Upper lobe of right lung (tissue), 1 donor: Measurements from ENCODE around the gene DENND1B. TPM values are rescaled to one million over a fixed set of nuclear protein-coding genes. Genes with fewer than 3 reads are reported as not detected.

Experiments used
- ATAC-seq: fragments of 200-7000 bp; cut with Tn5 transposase; one replicate; pipeline ENCODE4 v1.9.1; 2020; ENCODE audit warnings: mild to moderate bottlenecking, moderate library complexity
- DNase-seq: peaks from one replicate; pipeline ENCODE4 v3.0.0-alpha.2; 2020
- H3K27ac ChIP-seq: fragments of 200-600 bp; one replicate; pipeline ENCODE4 v1.8.0; 2022
- H3K27me3 ChIP-seq: fragments of 200-600 bp; one replicate; pipeline ENCODE4 v1.8.0; 2022; ENCODE audit warnings: mild to moderate bottlenecking
- H3K36me3 ChIP-seq: fragments of 200-600 bp; one replicate; pipeline ENCODE4 v1.8.0; 2022
- H3K4me1 ChIP-seq: fragments of 200-600 bp; one replicate; pipeline ENCODE4 v1.8.0; 2022
- H3K4me3 ChIP-seq: fragments of 200-600 bp; one replicate; pipeline ENCODE4 v1.8.0; 2022; ENCODE audit warnings: mild to moderate bottlenecking
- H3K9me3 ChIP-seq: fragments of 200-600 bp; one replicate; pipeline ENCODE4 v1.8.0; 2022
- CTCF ChIP-seq: fragments of 200-600 bp; IDR thresholded peaks from one replicate; pipeline ENCODE4 v1.8.0; 2022; ENCODE audit warnings: antibody characterized with exemption
- intact Hi-C: fragments of 100-400 bp; cut with DNase I; formaldehyde crosslinking; loops from one replicate; pipeline ENCODE4 v1.11.0; 2022
- total RNA-seq: library from RNA; stranded (reverse); fragmentation: NEBNext Ultra II Directional; extraction: Animal tissue kit (Norgen Biotek cat#: 25700); gene quantifications from one replicate; pipeline ENCODE4 v1.2.1, GENCODE V29; 2021
- donor health status: DM: no; HTN: yes; CAD: no; lungs with severe emphysema.

DENND1B gene
- total RNA-seq, 1 donor from 2014 or later, result 20.1 TPM

- Histone ChIP-seq H3K4me3 (no peak overlapping the region), H3K27me3 (no peaks in the 10 kb centered on the region), H3K27ac (no peak overlapping the region), H3K36me3 (no peaks in the 10 kb centered on the region), H3K4me1 (no peaks in the 10 kb centered on the region), H3K9me3 (no peaks in the 10 kb centered on the region)
- no peak for TF ChIP-seq CTCF
- intact Hi-C loops, result no loop called here
- ATAC-seq, result no peak
- no peak for DNase-seq
Observed at GRCh38 chr1:197606168-197606845, 169.0 kb downstream of the DENND1B start.

- Histone ChIP-seq H3K36me3 (no peaks in the 10 kb centered on the region), H3K27ac (no peak overlapping the region), H3K27me3 (no peaks in the 10 kb centered on the region), H3K9me3 (no peaks in the 10 kb centered on the region), H3K4me3 (no peak overlapping the region), H3K4me1 (no peaks in the 10 kb centered on the region)
- no peak for ATAC-seq
- DNase-seq, result no peak
- TF ChIP-seq CTCF, result no peak
- intact Hi-C loops, result no loop called here
Observed at GRCh38 chr1:197604302-197604701, 171.0 kb downstream of the DENND1B start.

GRCh38 chr1:197600751-197601150, 174.5 kb downstream of the DENND1B start:
- no peak for TF ChIP-seq CTCF
- H3K27ac ChIP-seq, result no peak overlapping the region
- H3K4me1 ChIP-seq, result no peaks in the 10 kb centered on the region
- no peaks in the 10 kb centered on the region for H3K36me3 ChIP-seq
- H3K9me3 ChIP-seq, result no peaks in the 10 kb centered on the region
- no peaks in the 10 kb centered on the region for H3K27me3 ChIP-seq
- intact Hi-C loops, result no loop called here
- ATAC-seq, result no peak
- no peak overlapping the region for H3K4me3 ChIP-seq
- DNase-seq, result no peak

- H3K36me3 ChIP-seq, result peaks cover 7% of the 10 kb centered on the region
- no peaks in the 10 kb centered on the region for H3K4me1 ChIP-seq
- no peak for ATAC-seq
- no peak for TF ChIP-seq CTCF
- H3K4me3 ChIP-seq, result no peak overlapping the region
- no peaks in the 10 kb centered on the region for H3K27me3 ChIP-seq
- H3K9me3 ChIP-seq, result no peaks in the 10 kb centered on the region
- DNase-seq, result no peak
- intact Hi-C loops, result no loop called here
- H3K27ac ChIP-seq, result no peak overlapping the region
Observed at GRCh38 chr1:197599789-197600188, 175.5 kb downstream of the DENND1B start.

GRCh38 chr1:197598935-197599334, 176.3 kb downstream of the DENND1B start:
- intact Hi-C loops, result no loop called here

More at GRCh38 chr1:197598935-197599334, 176.3 kb downstream of the DENND1B start:
- no peak for DNase-seq
- Histone ChIP-seq H3K27ac (no peak overlapping the region), H3K4me3 (no peak overlapping the region), H3K36me3 (peaks cover 8% of the 10 kb centered on the region), H3K9me3 (no peaks in the 10 kb centered on the region), H3K27me3 (no peaks in the 10 kb centered on the region), H3K4me1 (no peaks in the 10 kb centered on the region)
- no peak for TF ChIP-seq CTCF
- ATAC-seq, result no peak
